ENCODE results near the gene SH3GL2. TPM values are rescaled to one million over a fixed set of nuclear protein-coding genes. Genes with fewer than 3 reads are reported as not detected.

The SH3GL2 gene
- total RNA-seq, 2 donors from 2014 or later, result 0.78 to 1.3 TPM

DNA sequence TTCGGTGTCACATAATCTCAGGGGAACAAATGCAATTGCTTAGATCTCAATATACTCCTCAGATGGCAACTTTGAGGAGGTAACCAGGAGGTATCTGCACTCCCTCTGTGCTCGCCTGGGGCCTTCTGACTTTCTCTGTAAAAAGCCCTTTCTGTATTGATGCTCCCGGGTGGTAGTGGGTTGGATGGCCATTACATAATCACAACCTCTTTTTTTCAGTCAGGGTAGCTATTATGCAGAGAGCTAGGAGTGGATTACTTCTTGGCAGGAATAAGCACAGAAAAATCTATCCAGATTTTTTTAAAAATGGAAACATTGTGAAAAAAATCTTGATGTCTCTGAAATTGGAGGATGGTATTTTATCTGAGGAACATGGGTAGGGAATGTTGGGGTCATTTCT is 116.6 kb downstream of the SH3GL2 start:
- intact Hi-C loops (cut with DNase I), result no loop called here
- TF ChIP-seq, protein P1, sequence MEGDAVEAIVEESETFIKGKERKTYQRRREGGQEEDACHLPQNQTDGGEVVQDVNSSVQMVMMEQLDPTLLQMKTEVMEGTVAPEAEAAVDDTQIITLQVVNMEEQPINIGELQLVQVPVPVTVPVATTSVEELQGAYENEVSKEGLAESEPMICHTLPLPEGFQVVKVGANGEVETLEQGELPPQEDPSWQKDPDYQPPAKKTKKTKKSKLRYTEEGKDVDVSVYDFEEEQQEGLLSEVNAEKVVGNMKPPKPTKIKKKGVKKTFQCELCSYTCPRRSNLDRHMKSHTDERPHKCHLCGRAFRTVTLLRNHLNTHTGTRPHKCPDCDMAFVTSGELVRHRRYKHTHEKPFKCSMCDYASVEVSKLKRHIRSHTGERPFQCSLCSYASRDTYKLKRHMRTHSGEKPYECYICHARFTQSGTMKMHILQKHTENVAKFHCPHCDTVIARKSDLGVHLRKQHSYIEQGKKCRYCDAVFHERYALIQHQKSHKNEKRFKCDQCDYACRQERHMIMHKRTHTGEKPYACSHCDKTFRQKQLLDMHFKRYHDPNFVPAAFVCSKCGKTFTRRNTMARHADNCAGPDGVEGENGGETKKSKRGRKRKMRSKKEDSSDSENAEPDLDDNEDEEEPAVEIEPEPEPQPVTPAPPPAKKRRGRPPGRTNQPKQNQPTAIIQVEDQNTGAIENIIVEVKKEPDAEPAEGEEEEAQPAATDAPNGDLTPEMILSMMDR (IDR thresholded peaks at IDR 0.05), result no peak
- no peak for TF ChIP-seq POLR2A (IDR thresholded peaks at IDR 0.05)
- no peaks in the 10 kb centered on the region for H3K4me1 ChIP-seq
- no peaks in the 10 kb centered on the region for H3K9me3 ChIP-seq
- ATAC-seq (no peak), DNase-seq (no peak)
- H3K36me3 ChIP-seq (replicated peaks in 1 of 2; ENCODE audit: insufficient read depth in 1 of 2, low read depth in 2 of 2), result no peaks in the 10 kb centered on the region
- no peaks in the 10 kb centered on the region for H3K27me3 ChIP-seq
- 50 to 67% methylated on average over 3 of the region's 3 CpGs for WGBS, 2 donors
- no peak overlapping the region for H3K4me3 ChIP-seq
- no peak overlapping the region for H3K27ac ChIP-seq

DNA sequence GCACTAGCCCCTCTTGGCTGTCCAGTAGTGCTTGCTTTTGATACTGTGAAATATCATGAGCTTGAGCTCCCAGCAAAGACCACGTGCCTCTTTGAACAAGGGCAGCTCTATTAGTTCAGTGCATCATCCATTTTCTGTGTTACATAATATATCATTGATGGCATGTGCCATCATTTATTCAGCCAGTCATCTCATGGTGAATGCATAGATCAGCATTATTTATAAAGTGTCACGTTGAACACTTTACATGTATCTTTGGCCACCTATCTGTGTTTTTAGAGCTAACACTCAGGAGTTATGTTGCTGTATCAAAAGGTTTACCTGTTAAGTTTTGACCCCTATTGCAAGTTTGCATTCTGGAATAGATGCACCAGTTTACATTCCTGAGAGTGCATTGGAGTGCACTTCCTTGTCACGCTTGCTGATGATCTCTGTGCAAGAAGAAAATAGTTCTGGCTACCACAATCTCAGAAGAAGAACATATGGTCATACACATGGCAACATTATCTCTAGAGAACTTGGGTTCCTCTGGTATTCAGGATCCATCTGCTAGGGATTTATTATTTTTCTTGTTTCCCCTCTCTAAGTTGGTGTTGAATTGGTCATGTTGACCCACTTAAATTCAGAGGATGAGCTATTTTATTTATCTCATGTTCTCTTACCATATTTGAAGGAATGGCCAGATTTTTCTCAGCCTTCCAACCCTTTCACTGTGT is 120.9 kb downstream of the SH3GL2 start:
- H3K4me3 ChIP-seq, result no peak overlapping the region
- H3K27me3 ChIP-seq, result no peaks in the 10 kb centered on the region
- DNase-seq, result no peak
- H3K4me1 ChIP-seq, result no peaks in the 10 kb centered on the region
- 52 to 62% methylated on average over 3 of the region's 3 CpGs for WGBS, 2 donors
- H3K36me3 ChIP-seq (replicated peaks in 1 of 2; ENCODE audit: insufficient read depth in 1 of 2, low read depth in 2 of 2), result no peaks in the 10 kb centered on the region
- no peak overlapping the region for H3K27ac ChIP-seq
- intact Hi-C loops (cut with DNase I), result no loop called here
- TF ChIP-seq, protein P1 (IDR thresholded peaks at IDR 0.05), result no peak
- no peak for TF ChIP-seq POLR2A (IDR thresholded peaks at IDR 0.05)
- no peak for ATAC-seq
- no peaks in the 10 kb centered on the region for H3K9me3 ChIP-seq

DNA sequence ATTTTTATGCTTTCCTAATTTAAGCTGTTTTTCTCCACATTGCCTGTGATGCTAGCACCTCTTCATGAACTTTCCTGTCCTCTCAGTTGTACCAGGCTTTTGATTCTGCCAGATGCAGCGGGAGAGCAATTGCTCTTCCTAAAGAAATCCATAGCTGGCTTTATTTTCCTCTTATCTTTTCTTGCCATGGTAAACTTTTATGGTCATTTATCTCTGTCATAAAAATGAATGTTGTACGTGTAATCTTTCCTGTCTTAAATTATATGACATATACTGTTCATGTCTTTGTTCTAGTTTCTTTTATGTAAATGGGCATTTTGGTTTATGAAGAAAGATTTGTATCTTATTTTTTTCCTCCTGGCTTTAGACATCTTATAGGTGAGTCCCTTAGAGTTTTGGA is 127.5 kb downstream of the SH3GL2 start:
- TF ChIP-seq, protein P1 (IDR thresholded peaks at IDR 0.05), result no peak
- TF ChIP-seq POLR2A (IDR thresholded peaks at IDR 0.05), result no peak
- intact Hi-C loops (cut with DNase I), result no loop called here
- no peak for ATAC-seq

DNA sequence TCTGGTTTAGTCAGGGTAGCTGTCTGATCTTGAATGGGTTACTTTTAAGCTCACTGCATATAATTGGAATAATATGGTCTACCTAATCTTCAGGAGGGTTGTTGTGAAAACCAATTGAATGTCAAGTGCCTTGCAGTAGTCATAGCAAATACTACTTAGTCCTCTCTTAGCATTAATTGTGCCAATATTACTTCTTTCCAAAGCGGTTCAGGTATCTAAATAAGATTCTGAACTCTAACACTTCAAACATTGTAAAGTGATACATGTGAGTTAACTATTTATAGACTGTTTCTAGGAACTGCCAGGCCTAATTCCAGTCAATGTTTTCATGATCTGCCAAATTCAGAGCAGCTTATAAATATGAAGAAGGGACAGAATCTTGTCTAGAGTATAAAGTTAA is 140.2 kb downstream of the SH3GL2 start:
- no peak for TF ChIP-seq POLR2A (IDR thresholded peaks at IDR 0.05)
- TF ChIP-seq, protein P1 (IDR thresholded peaks at IDR 0.05), result no peak
- Histone ChIP-seq H3K9me3 (no peaks in the 10 kb centered on the region), H3K27ac (no peak overlapping the region), H3K27me3 (no peaks in the 10 kb centered on the region), H3K4me1 (no peaks in the 10 kb centered on the region), H3K36me3 (replicated peaks in 1 of 2; ENCODE audit: insufficient read depth in 1 of 2, low read depth in 2 of 2) (no peaks in the 10 kb centered on the region), H3K4me3 (no peak overlapping the region)
- DNase-seq (no peak), ATAC-seq (no peak)
- intact Hi-C loops (cut with DNase I), result no loop called here
- WGBS, 2 donors, result 10 to 24% methylated on average over 1 of the region's 1 CpG

More for the DNA sequence above, 127.5 kb downstream of the SH3GL2 start:
- WGBS, 2 donors, result 33 to 58% methylated on average over 2 of the region's 2 CpGs
- Histone ChIP-seq H3K4me1 (no peaks in the 10 kb centered on the region), H3K27ac (no peak overlapping the region), H3K9me3 (no peaks in the 10 kb centered on the region), H3K4me3 (no peak overlapping the region), H3K36me3 (replicated peaks in 1 of 2; ENCODE audit: insufficient read depth in 1 of 2, low read depth in 2 of 2) (no peaks in the 10 kb centered on the region), H3K27me3 (no peaks in the 10 kb centered on the region)
- DNase-seq, result no peak

DNA sequence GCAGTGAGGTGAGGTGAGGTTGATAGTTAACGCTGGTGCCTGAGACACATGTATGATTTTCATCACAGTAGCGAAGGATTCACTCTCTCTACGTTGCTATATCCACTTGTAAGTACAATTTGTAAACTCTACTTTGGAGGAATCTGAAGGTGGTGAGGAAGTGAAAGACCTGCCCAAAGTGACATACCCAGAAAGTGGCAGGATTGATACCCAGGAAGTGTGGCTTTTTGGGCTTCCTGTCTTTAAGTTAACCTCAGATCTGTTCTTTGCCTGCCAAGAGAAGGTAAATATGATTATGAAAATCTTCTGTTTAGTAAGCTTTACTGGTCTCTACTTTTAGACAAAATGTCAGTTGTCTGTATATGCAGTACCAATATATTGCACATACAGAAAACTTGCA is 143.1 kb downstream of the SH3GL2 start:
- no peak for TF ChIP-seq POLR2A (IDR thresholded peaks at IDR 0.05)
- TF ChIP-seq, protein P1 (IDR thresholded peaks at IDR 0.05), result no peak
- ATAC-seq (no peak), DNase-seq (no peak)
- intact Hi-C loops (cut with DNase I), result no loop called here
- Histone ChIP-seq H3K27me3 (no peaks in the 10 kb centered on the region), H3K4me3 (no peak overlapping the region), H3K27ac (no peak overlapping the region), H3K9me3 (no peaks in the 10 kb centered on the region), H3K4me1 (no peaks in the 10 kb centered on the region), H3K36me3 (replicated peaks in 1 of 2; ENCODE audit: insufficient read depth in 1 of 2, low read depth in 2 of 2) (no peaks in the 10 kb centered on the region)
- 53 to 73% methylated on average over 3 of the region's 3 CpGs for WGBS, 2 donors
